GM23338 (cell line): ENCODE data around the gene PLCL1. TPM values are rescaled to one million over a fixed set of nuclear protein-coding genes. Genes with fewer than 3 reads are reported as not detected.

Experiments
- ATAC-seq: fragments of 200-7000 bp; cut with Tn5 transposase; 3 replicates; pipeline ENCODE4 v1.9.1; 2020
- DNase-seq: peaks from one replicate; pipeline ENCODE4 v3.0.0-alpha.2; 2015; ENCODE audit warnings: low spot score
- H2AFZ ChIP-seq: fragments of 200-600 bp; sonication (generic); 2 replicates; pipeline ENCODE4 v1.8.0; 2016; ENCODE audit warnings: antibody characterized with exemption, mild to moderate bottlenecking, moderate library complexity
- H3F3A ChIP-seq: fragments of 200-600 bp; sonication (generic); replicated peaks from 2 replicates; pipeline ENCODE4 v1.8.0; 2017; ENCODE audit warnings: antibody characterized with exemption, mixed run types, low read depth
- H3K27ac ChIP-seq: fragments of 200-600 bp; sonication (generic); 2 replicates; pipeline ENCODE4 v1.6.1; 2016; ENCODE audit warnings: low read depth
- H3K27me3 ChIP-seq: fragments of 200-600 bp; sonication (generic); 2 replicates; pipeline ENCODE4 v1.8.0; 2016; ENCODE audit warnings: mild to moderate bottlenecking, mixed run types, moderate library complexity; ENCODE audit not compliant: insufficient read depth
- H3K36me3 ChIP-seq: fragments of 200-600 bp; sonication (generic); 2 replicates; pipeline ENCODE4 v1.8.0; 2016; ENCODE audit warnings: mild to moderate bottlenecking; ENCODE audit not compliant: insufficient read depth
- H3K4me1 ChIP-seq: fragments of 200-600 bp; sonication (generic); 2 replicates; pipeline ENCODE4 v1.8.0; 2016; ENCODE audit warnings: mild to moderate bottlenecking, moderate library complexity; ENCODE audit not compliant: insufficient read depth
- H3K4me2 ChIP-seq: fragments of 200-600 bp; sonication (generic); 2 replicates; pipeline ENCODE4 v1.7.1; 2017; ENCODE audit warnings: mixed run types
- H3K4me3 ChIP-seq: fragments of 200-600 bp; sonication (generic); 2 replicates; pipeline ENCODE4 v1.6.1; 2016; ENCODE audit warnings: mixed run types
- H3K79me2 ChIP-seq: fragments of 200-600 bp; sonication (generic); replicated peaks from 2 replicates; pipeline ENCODE4 v1.8.0; 2017; ENCODE audit warnings: mild to moderate bottlenecking; ENCODE audit not compliant: insufficient read depth
- H3K9me2 ChIP-seq: fragments of 200-600 bp; sonication (generic); 2 replicates; pipeline ENCODE4 v1.8.0; 2017; ENCODE audit not compliant: insufficient read depth
- H4K20me1 ChIP-seq: fragments of 200-600 bp; sonication (generic); replicated peaks from 2 replicates; pipeline ENCODE4 v1.8.0; 2017; ENCODE audit warnings: mild to moderate bottlenecking; ENCODE audit not compliant: insufficient read depth
- H3K27ac Mint-ChIP-seq: 2 replicates; pipeline ENCODE4 v1.8.0; 2020; ENCODE audit warnings: inconsistent platforms, mild to moderate bottlenecking, moderate library complexity, mixed read lengths
- H3K27me3 Mint-ChIP-seq: 3 replicates; pipeline ENCODE4 v1.8.0; 2022; ENCODE audit warnings: low read depth, mild to moderate bottlenecking, moderate library complexity, mixed read lengths, inconsistent platforms; ENCODE audit not compliant: insufficient read depth, poor library complexity
- H3K36me3 Mint-ChIP-seq: 3 replicates; pipeline ENCODE4 v1.8.0; 2021; ENCODE audit warnings: low read depth, mild to moderate bottlenecking, inconsistent platforms, moderate library complexity, mixed read lengths
- H3K4me1 Mint-ChIP-seq: 3 replicates; pipeline ENCODE4 v1.8.0; 2020; ENCODE audit warnings: mild to moderate bottlenecking, inconsistent platforms, mixed read lengths
- H3K4me3 Mint-ChIP-seq: 3 replicates; pipeline ENCODE4 v1.8.0; 2021; ENCODE audit warnings: moderate library complexity, mild to moderate bottlenecking, inconsistent platforms, mixed read lengths
- H3K9me3 Mint-ChIP-seq: 3 replicates; pipeline ENCODE4 v1.8.0; 2020; ENCODE audit warnings: moderate library complexity, mild to moderate bottlenecking, inconsistent platforms, mixed read lengths
- CREB1 ChIP-seq: fragments of 250-450 bp; sonication (Bioruptor Pico); IDR thresholded peaks from 2 replicates; pipeline ENCODE4 v1.5.0; 2020; ENCODE audit warnings: low read depth, mild to moderate bottlenecking, moderate library complexity
- EZH2 ChIP-seq: fragments of 200-600 bp; sonication (generic); IDR thresholded peaks from one replicate; pipeline ENCODE4 v1.8.0; 2017; ENCODE audit warnings: antibody characterized with exemption, mild to moderate bottlenecking, low read depth; ENCODE audit not compliant: unreplicated experiment
- EZH2phosphoT487 ChIP-seq: fragments of 200-600 bp; sonication (generic); IDR thresholded peaks from one replicate; pipeline ENCODE4 v1.8.1; 2018; ENCODE audit warnings: antibody characterized with exemption; ENCODE audit not compliant: unreplicated experiment
- NANOG ChIP-seq: IDR thresholded peaks from 2 replicates; pipeline ENCODE4 v1.6.1; 2016; ENCODE audit warnings: antibody characterized with exemption, borderline replicate concordance
- POLR2AphosphoS5 ChIP-seq: IDR thresholded peaks from 2 replicates; pipeline ENCODE4 v1.6.1; 2016; ENCODE audit warnings: antibody characterized with exemption, low read depth
- STAT1 ChIP-seq: IDR thresholded peaks from one replicate; pipeline ENCODE4 v1.6.1; 2016; ENCODE audit warnings: antibody characterized with exemption; ENCODE audit not compliant: unreplicated experiment
- ZNF114 ChIP-seq: fragments of 250-450 bp; sonication (Bioruptor Pico); IDR thresholded peaks from 2 replicates; pipeline ENCODE4 v1.5.0; 2020; ENCODE audit warnings: mild to moderate bottlenecking, moderate library complexity
- ZNF331 ChIP-seq: fragments of 250-450 bp; sonication (Bioruptor Pico); IDR thresholded peaks from 2 replicates; pipeline ENCODE4 v1.5.0; 2020; ENCODE audit warnings: low read depth, mild to moderate bottlenecking, moderate library complexity
- polyA plus RNA-seq: library from polyadenylated mRNA; unstranded; fragments of >200 nt; fragmentation: Nextera tagmentation; extraction: Ambion mirVana; gene quantifications from 2 replicates; pipeline ENCODE4 v1.2.1, GENCODE V29; 2016
- total RNA-seq: library from RNA; depleted of rRNA; stranded (reverse); fragments of >200 nt; shearing (Covaris generic); gene quantifications from 2 replicates; pipeline ENCODE4 v1.2.3, GENCODE V29; 2014
- TF ChIP-seq, protein P1 (sequence below): fragments of 250-450 bp; sonication (Bioruptor Pico); IDR thresholded peaks from 2 replicates; pipeline ENCODE4 v1.5.0; 2020; ENCODE audit warnings: mild to moderate bottlenecking, moderate library complexity
- TF ChIP-seq, protein P2 (sequence below), 2 experiments: fragments of 200-600 bp in 1 of 2; sonication (generic) in 1 of 2; conservative IDR thresholded peaks; 2 replicates each; pipeline versions ENCODE4 v1.5.1 to v1.6.1; 2016 to 2017; ENCODE audit warnings: antibody characterized with exemption in 2 of 2, low read depth in 2 of 2, mild to moderate bottlenecking in 2 of 2, moderate library complexity in 1 of 2
- TF ChIP-seq, protein P3 (sequence below): IDR thresholded peaks from one replicate; pipeline ENCODE4 v1.6.1; 2018; ENCODE audit warnings: antibody characterized with exemption; ENCODE audit not compliant: unreplicated experiment

PLCL1 gene
- total and polyA plus RNA-seq, 2 experiments from 2014 or later, result not detected

DNA sequence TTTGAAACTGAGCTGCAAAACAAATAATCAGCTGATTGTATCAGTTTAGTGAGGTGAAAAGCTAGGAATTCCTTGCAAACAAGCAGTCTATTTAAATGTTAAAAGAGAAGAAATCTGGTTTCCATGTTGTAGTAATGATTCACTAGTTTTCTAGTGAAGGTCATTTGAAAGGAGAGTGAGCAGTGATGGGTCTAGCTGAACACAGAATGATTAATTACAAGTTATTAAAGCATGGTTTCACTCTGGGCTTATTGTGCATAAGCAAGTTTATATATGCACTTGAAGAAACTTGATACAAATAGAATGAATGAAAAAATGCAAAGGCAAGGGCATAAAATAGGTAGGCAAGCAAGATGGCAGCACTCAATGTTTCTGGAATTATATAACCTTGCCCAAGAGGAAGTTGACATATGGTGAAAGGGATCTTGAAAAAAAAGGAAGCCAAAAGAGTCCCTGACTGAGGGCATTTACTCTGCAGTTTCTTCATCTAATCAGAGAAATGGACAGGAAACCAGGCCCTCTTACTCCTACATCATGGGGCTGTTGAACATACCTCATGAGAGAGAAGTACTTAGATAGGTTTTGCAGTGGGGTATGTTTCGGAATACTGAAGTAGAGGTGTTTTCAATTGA lies 53.2 kb downstream of the PLCL1 start (continued):
- TF ChIP-seq, protein P1, sequence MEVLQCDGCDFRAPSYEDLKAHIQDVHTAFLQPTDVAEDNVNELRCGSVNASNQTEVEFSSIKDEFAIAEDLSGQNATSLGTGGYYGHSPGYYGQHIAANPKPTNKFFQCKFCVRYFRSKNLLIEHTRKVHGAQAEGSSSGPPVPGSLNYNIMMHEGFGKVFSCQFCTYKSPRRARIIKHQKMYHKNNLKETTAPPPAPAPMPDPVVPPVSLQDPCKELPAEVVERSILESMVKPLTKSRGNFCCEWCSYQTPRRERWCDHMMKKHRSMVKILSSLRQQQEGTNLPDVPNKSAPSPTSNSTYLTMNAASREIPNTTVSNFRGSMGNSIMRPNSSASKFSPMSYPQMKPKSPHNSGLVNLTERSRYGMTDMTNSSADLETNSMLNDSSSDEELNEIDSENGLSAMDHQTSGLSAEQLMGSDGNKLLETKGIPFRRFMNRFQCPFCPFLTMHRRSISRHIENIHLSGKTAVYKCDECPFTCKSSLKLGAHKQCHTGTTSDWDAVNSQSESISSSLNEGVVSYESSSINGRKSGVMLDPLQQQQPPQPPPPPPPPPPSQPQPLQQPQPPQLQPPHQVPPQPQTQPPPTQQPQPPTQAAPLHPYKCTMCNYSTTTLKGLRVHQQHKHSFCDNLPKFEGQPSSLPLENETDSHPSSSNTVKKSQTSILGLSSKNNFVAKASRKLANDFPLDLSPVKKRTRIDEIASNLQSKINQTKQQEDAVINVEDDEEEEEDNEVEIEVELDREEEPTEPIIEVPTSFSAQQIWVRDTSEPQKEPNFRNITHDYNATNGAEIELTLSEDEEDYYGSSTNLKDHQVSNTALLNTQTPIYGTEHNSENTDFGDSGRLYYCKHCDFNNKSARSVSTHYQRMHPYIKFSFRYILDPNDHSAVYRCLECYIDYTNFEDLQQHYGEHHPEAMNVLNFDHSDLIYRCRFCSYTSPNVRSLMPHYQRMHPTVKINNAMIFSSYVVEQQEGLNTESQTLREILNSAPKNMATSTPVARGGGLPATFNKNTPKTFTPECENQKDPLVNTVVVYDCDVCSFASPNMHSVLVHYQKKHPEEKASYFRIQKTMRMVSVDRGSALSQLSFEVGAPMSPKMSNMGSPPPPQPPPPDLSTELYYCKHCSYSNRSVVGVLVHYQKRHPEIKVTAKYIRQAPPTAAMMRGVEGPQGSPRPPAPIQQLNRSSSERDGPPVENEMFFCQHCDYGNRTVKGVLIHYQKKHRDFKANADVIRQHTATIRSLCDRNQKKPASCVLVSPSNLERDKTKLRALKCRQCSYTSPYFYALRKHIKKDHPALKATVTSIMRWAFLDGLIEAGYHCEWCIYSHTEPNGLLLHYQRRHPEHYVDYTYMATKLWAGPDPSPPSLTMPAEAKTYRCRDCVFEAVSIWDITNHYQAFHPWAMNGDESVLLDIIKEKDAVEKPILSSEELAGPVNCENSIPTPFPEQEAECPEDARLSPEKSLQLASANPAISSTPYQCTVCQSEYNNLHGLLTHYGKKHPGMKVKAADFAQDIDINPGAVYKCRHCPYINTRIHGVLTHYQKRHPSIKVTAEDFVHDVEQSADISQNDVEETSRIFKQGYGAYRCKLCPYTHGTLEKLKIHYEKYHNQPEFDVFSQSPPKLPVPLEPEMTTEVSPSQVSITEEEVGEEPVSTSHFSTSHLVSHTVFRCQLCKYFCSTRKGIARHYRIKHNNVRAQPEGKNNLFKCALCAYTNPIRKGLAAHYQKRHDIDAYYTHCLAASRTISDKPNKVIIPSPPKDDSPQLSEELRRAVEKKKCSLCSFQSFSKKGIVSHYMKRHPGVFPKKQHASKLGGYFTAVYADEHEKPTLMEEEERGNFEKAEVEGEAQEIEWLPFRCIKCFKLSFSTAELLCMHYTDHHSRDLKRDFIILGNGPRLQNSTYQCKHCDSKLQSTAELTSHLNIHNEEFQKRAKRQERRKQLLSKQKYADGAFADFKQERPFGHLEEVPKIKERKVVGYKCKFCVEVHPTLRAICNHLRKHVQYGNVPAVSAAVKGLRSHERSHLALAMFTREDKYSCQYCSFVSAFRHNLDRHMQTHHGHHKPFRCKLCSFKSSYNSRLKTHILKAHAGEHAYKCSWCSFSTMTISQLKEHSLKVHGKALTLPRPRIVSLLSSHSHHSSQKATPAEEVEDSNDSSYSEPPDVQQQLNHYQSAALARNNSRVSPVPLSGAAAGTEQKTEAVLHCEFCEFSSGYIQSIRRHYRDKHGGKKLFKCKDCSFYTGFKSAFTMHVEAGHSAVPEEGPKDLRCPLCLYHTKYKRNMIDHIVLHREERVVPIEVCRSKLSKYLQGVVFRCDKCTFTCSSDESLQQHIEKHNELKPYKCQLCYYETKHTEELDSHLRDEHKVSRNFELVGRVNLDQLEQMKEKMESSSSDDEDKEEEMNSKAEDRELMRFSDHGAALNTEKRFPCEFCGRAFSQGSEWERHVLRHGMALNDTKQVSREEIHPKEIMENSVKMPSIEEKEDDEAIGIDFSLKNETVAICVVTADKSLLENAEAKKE (CRISPR knock-in tag), result no peak
- TF ChIP-seq ZNF114 (no peak), POLR2AphosphoS5 (no peak), CREB1 (CRISPR knock-in tag) (no peak), STAT1 (no peak), NANOG (no peak)
- TF ChIP-seq, protein P2, sequence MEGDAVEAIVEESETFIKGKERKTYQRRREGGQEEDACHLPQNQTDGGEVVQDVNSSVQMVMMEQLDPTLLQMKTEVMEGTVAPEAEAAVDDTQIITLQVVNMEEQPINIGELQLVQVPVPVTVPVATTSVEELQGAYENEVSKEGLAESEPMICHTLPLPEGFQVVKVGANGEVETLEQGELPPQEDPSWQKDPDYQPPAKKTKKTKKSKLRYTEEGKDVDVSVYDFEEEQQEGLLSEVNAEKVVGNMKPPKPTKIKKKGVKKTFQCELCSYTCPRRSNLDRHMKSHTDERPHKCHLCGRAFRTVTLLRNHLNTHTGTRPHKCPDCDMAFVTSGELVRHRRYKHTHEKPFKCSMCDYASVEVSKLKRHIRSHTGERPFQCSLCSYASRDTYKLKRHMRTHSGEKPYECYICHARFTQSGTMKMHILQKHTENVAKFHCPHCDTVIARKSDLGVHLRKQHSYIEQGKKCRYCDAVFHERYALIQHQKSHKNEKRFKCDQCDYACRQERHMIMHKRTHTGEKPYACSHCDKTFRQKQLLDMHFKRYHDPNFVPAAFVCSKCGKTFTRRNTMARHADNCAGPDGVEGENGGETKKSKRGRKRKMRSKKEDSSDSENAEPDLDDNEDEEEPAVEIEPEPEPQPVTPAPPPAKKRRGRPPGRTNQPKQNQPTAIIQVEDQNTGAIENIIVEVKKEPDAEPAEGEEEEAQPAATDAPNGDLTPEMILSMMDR (conservative IDR thresholded peaks at IDR 0.05; ENCODE audit: low read depth in 2 of 2), result no peak

DNA sequence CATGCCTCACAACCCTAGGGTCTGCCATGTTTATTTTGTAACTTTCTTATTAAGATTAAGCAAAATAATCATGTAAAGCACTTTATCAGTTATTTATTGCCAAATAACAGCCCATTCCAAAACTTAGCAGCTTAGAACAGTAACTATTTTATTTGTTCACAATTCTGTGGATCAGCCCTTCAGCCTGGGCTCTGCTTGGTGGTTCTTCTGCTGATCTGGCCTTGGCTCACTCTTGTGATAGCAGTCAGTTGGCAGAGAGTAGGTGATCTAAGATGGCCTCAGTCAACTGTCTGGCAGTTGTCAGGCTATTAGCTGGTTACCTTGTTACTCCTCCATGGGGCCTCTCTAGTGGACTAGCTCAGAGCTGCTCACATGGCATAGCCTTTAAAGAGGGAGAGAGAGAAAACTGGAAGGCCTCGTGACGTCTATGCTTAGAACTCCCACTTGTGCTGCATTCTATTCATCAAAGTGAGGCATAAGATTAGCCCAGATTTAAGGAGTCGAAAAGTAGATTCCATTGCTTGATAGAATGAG lies 54.3 kb downstream of the PLCL1 start:
- no peak overlapping the region for H3K4me2 ChIP-seq
- Mint-ChIP-seq H3K27me3 (peaks cover 3% of the 10 kb centered on the region), H3K9me3 (no peaks in the 10 kb centered on the region), H3K4me1 (peaks cover 10% of the 10 kb centered on the region; the same call in 2 of the 3 replicates), H3K4me3 (no peak overlapping the region), H3K27ac (no peak overlapping the region), H3K36me3 (peaks cover 3% of the 10 kb centered on the region; the same call in 2 of the 3 replicates)
- no peaks in the 10 kb centered on the region for H3F3A ChIP-seq
- TF ChIP-seq EZH2phosphoT487, result no peak
- TF ChIP-seq, protein P3, sequence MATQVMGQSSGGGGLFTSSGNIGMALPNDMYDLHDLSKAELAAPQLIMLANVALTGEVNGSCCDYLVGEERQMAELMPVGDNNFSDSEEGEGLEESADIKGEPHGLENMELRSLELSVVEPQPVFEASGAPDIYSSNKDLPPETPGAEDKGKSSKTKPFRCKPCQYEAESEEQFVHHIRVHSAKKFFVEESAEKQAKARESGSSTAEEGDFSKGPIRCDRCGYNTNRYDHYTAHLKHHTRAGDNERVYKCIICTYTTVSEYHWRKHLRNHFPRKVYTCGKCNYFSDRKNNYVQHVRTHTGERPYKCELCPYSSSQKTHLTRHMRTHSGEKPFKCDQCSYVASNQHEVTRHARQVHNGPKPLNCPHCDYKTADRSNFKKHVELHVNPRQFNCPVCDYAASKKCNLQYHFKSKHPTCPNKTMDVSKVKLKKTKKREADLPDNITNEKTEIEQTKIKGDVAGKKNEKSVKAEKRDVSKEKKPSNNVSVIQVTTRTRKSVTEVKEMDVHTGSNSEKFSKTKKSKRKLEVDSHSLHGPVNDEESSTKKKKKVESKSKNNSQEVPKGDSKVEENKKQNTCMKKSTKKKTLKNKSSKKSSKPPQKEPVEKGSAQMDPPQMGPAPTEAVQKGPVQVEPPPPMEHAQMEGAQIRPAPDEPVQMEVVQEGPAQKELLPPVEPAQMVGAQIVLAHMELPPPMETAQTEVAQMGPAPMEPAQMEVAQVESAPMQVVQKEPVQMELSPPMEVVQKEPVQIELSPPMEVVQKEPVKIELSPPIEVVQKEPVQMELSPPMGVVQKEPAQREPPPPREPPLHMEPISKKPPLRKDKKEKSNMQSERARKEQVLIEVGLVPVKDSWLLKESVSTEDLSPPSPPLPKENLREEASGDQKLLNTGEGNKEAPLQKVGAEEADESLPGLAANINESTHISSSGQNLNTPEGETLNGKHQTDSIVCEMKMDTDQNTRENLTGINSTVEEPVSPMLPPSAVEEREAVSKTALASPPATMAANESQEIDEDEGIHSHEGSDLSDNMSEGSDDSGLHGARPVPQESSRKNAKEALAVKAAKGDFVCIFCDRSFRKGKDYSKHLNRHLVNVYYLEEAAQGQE, result no peak
- peak; percentile 88 for TF ChIP-seq ZNF331
- TF ChIP-seq EZH2, result no peak
- H3K4me3 ChIP-seq, result no peak overlapping the region
- H3K36me3 ChIP-seq, result no peaks in the 10 kb centered on the region
- ATAC-seq, result no peak
- H3K79me2 ChIP-seq, result no peaks in the 10 kb centered on the region
- H3K27me3 ChIP-seq, result no peaks in the 10 kb centered on the region
- peaks cover 3% of the 10 kb centered on the region; the same call in 1 of the 2 replicates for H3K9me2 ChIP-seq
- no peak overlapping the region for H3K27ac ChIP-seq
- H2AFZ ChIP-seq, result no peak overlapping the region
- H3K4me1 ChIP-seq, result peaks cover 8% of the 10 kb centered on the region
- no peaks in the 10 kb centered on the region for H4K20me1 ChIP-seq
- no peak for DNase-seq
